ENCODE measurements around the gene OR1I1.

The OR1I1 gene

DNA sequence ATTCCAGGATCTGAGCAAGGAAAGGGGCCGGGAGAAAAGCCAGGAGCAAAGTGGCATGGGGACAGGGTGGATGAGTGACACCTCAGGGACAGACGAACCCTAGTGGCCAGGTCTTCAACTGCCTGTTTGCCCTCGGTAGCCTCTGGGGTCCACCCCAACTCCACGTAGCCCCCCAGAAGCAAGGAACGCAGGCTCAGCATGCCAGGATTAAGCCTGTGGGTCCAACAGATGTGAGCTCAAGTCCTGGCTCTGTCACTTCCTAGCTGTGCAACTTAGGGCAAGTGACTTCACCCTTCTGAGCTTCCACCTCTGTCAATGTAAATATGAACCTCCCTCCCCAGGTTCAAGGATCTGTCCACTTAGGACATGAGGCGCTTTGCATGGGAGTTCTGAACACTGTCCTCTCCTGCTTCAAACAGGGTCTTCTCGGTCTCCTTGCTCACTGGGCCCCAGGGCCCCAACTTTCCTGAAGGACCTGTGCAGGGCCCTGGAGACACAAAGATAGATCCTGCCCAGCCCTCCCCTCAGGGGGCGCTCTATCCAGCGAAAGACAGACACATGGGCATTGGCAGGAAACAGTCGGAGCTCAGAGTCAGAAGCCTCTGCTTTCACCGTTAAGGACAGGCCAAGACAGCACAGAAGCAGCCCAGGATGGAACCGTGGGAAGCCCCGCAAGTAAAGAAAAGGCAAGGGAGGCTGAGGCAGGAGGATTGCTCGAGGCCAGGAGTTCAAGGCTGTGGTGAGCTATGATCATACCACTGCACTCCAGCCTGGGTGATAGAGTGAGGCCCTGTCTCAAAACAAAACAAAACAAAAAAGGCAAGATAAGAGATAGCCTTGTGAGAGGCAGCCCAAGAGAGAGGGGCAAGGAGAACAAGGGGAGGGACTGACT is 38.4 kb downstream of the OR1I1 start:
- DNase-seq = no peak

GRCh38 chr19:15122331-15123030 is 40.5 kb downstream of the OR1I1 start:
- no peak for DNase-seq

DNA sequence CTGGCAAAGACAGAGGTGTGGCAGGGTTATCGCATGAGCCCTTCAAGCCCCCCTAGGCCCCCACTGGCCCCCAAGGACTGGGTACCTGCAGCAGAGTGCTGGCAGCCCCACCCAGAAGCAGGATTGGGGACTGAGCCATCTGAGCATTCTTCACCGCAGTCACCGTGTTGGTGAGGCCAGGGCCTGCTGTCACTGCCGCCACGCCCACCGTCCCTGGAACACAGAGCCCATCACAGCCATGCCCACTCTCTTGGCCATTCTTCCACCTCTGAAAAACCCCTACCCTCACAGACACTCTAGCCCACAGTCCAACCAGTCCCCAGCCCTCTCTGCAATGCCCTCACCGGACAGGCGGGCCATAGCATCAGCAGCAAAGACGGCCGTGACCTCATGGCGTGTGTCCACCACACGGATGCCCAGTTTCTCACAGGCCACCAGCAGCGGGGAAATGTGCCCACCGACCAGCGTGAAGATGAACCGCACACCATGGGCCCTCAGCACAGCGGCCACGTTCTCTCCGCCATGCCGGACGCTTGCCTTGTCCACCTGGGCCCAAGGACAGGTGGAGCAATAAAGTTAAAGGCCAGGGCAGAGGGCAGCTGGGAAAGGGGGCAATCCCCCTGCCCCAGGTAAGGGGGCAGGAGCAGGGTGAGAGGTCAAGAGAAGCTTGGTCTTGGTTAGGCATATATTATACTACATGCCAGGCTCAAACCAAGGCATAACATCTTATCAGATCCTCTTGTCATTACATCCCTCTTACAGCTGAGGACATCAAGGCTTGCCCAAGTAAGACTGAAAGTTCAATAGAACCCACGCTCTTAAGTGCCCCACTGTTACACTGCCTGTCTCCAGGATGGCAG is 41.2 kb downstream of the OR1I1 start:
- no peak for DNase-seq

DNA sequence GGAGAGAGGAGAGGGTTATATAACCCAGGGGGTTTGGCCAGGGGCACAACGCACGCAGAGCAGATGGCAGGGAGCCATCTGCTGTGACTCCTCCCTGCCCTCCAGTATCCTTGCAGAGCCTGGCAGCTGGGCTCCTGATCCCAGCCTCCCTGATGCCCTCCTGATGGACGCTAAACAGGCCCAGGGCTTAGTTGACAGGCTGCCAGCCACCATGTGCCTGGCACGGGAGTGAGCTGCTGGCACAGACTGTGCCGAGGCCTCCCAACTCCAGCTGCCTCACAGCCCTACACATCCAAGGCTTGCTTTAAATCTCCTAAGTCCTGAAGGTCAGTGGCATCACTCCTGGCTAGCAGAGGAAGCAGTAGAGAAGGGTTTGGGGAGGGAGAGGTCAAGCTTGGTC is 41.9 kb downstream of the OR1I1 start:
- no peak for DNase-seq

DNA sequence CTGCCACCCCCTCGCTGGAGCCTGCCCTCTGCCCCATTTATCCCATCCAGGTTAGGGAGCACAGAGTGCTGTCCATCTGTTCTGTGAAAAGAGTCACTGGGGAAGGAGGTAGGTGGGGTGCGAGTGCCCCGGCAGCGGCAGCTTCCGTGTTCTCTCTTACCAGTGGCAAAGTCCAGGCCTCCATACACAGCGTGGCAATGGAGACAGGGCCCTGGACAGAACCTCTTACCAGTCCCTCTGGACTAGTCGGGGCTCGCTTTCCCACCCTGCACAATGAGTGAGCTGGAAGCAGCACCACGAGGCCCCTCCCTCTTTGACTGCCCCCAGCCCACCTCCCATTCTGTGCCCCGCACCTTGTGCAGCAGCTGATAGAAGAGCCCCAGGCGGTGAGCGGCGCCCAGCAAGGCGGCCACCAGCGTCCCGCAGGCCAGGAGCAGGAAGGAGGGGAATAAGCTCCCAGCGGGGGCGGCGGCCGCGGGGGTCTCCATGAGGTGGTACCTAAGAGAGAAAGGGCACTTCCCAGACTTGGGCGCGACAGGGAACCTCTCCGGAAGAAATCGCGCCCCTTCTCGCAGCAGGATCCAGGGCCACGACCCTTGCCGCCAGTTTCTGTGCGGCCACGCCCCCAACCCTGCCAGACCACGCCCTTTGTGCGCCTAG is 42.7 kb downstream of the OR1I1 start:
- DNase-seq = no peak

DNA sequence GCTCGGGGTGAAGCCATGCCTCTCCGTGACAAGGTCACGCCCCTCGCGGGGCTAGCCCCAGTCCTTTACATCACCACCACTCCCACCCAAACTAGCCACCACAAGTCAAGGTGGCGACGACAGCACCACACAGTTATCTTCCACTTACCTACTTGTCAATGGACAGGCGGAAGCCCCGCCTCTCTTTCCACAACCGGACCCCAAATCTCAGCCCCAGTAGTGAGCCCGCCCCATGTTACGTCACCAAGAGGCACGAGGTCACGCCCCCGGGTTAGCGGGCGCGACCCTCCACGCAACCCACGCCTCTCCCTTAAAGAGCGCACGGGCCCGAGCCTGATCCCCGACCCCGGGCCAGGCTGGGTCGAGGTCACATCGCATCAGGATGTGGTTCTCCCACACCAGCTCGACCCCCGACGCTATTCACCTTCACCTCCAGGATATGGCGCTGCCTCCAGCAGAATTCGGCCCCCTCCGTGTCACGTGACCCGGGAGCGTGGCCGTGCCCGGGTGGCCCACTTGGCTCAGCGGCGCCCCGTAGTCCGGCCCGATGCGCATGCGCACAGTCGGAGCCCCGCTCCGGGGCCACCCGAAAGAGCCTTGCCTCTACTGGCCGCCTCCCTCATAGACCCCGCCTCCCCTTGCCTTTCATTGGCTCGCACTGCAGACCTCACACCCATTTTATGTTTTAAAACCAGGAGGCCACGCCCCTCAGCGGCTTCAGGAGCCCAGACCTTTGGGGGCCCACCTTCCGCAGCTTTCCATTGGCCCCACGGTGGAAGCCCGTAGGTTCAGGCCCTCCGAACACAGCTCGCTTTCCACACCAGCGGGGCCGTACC is 43.4 kb downstream of the OR1I1 start:
- DNase-seq = peak; percentile 48

GRCh38 chr19:15126131-15126910 is 44.3 kb downstream of the OR1I1 start:
- DNase-seq = no peak

GRCh38 chr19:15128162-15128770 is 46.3 kb downstream of the OR1I1 start:
- no peak for DNase-seq

- DNase-seq = no peak
Observed at GRCh38 chr19:15129856-15130585, 48.0 kb downstream of the OR1I1 start.

GRCh38 chr19:15136234-15136954 is 54.4 kb downstream of the OR1I1 start:
- DNase-seq = no peak

GRCh38 chr19:15137777-15138176 is 55.8 kb downstream of the OR1I1 start:
- no peak for DNase-seq

- DNase-seq = no peak
Observed at GRCh38 chr19:15138427-15138826, 56.4 kb downstream of the OR1I1 start.

DNA sequence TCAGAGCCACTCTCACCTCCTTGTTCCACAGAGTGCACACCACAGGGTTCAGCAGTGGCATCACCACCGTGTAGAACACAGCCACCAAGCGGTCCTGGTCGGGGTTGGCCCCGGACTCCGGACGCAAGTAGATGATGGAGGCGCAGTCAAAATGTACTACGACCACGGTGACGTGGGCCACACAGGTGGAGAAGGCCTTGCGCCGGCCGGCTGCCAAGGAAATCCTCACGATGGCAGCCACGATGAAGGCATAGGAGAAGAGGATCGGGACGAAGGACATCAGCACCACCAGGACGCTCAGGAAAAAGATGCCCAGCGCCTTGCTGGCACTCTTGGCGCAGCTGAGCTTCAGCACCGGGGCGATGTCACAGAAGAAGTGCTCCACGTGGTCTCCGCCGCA is 59.1 kb downstream of the OR1I1 start:
- no peak for DNase-seq

DNA sequence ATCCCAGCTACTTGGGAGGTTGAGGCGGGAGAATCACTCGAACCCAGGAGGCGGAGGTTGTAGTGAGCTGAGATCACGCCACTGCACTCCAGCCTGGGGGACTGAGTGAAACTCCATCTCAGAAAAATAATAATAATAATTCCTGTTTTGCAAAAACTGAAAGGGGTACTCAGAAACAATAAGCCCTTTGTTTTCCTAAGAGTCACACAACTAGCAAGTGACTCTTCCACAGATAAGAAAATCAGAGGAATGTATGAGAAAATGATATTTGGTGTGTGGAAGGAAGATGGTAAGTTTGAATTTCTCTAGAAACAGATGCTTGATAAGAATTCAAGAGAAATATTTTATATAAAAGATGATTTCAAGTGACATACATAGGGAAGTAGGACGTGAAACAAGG is 60.3 kb downstream of the OR1I1 start:
- no peak for DNase-seq
